ENCODE results near the gene PCNX2.

GRCh38 chr1:233132445-233132844 is 163.1 kb downstream of the PCNX2 start:
- TF ChIP-seq CTCF (IDR thresholded peaks at IDR 0.05; ENCODE audit: insufficient read depth, low read depth, low read length) (no peak), EZH2 (IDR thresholded peaks at IDR 0.05; ENCODE audit: insufficient read depth, low read length) (no peak)

Measured in astrocyte (in vitro differentiated cells and primary cell).